Adrenal gland (tissue), 12 donors: ENCODE data around the gene PLXNA4. TPM values are rescaled to one million over a fixed set of nuclear protein-coding genes. Genes with fewer than 3 reads are reported as not detected.

Experiments used
- DNase-seq, 7 donors: peaks; one replicate each; pipeline ENCODE4 v3.0.0-alpha.2; 2019 to 2020
- H3K27ac ChIP-seq, 5 donors: fragments of 200-600 bp; sonication (generic) in 4 of 5; 1 replicate in 3 of 5; 2 replicates in 2 of 5; pipeline versions ENCODE4 v1.5.1 to v1.8.0; 2016 to 2020; ENCODE audit warnings: mild to moderate bottlenecking in 1 of 5
- H3K27me3 ChIP-seq: fragments of 200-600 bp; 2 replicates; pipeline ENCODE4 v1.8.0; 2021
- H3K36me3 ChIP-seq, 2 donors: fragments of 200-600 bp; replicated peaks in 1 of 2; 1 replicate in 1 of 2; 2 replicates in 1 of 2; pipeline versions ENCODE4 v1.5.1 to v1.8.0; 2018 to 2022
- H3K4me1 ChIP-seq, 2 donors: fragments of 200-600 bp; replicated peaks in 1 of 2; 1 replicate in 1 of 2; 2 replicates in 1 of 2; pipeline versions ENCODE4 v1.5.1 to v1.8.0; 2018 to 2021
- H3K4me3 ChIP-seq, 4 donors: fragments of 200-600 bp; sonication (generic) in 3 of 4; one replicate each; pipeline ENCODE4 v1.5.1; 2016 to 2018
- H3K9me3 ChIP-seq, 3 donors: fragments of 200-600 bp; sonication (generic) in 1 of 3; replicated peaks in 1 of 3; 1 replicate in 2 of 3; 2 replicates in 1 of 3; pipeline versions ENCODE4 v1.5.1 to v1.8.0; 2016 to 2021
- POLR2A ChIP-seq, 2 donors: fragments of 450-650 bp; IDR thresholded peaks; one replicate each; pipeline ENCODE4 v1.6.1; 2017; ENCODE audit warnings: antibody characterized with exemption in 2 of 2, mild to moderate bottlenecking in 2 of 2, moderate library complexity in 1 of 2
- WGBS, 4 donors: extraction: QIAGEN DNeasy Blood & Tissue Kit in 2 of 4; methylation state at CpG; one replicate each; pipeline versions ENCODE4 v1.1.5 to v1.1.7; 2013 to 2017; 5-methylcytosine and 5-hydroxymethylcytosine counted together
- intact Hi-C, 2 donors: fragments of 100-400 bp; cut with DNase I; formaldehyde crosslinking; loops; one replicate each; pipeline versions ENCODE4 v1.14.1 to v1.15.0; 2022 to 2023
- polyA plus RNA-seq, 3 donors: library from polyadenylated mRNA; stranded (reverse); fragments of 200-250 nt in 2 of 3; fragments of 350-450 nt in 1 of 3; fragmentation: Illumina TruSeq in 1 of 3; extraction: RNeasy Lipid Tissue Mini Kit (QIAGEN cat#74804) in 1 of 3; gene quantifications; one replicate each; pipeline ENCODE4 v1.2.3, GENCODE V29; 2013 to 2014
- total RNA-seq, 9 donors: library from RNA; depleted of rRNA in 4 of 9; stranded (reverse); fragments of >200 nt in 4 of 9; fragments of 120-200 nt in 1 of 9; fragmentation: NEBNext Ultra II Directional in 1 of 9; extraction: Animal tissue kit (Norgen Biotek cat#: 25700) in 1 of 9; gene quantifications; one replicate each; pipeline versions ENCODE4 v1.1.0 to v1.2.4, GENCODE V29; 2013 to 2023
- TF ChIP-seq, protein P1 (sequence below), 6 experiments: fragments of 450-650 bp in 4 of 6; fragments of 200-600 bp in 2 of 6; sonication (generic) in 1 of 6; IDR thresholded peaks; 1 replicate in 5 of 6; 2 replicates in 1 of 6; pipeline versions ENCODE4 v1.5.1 to v1.8.0; 2016 to 2021; ENCODE audit warnings: antibody characterized with exemption in 6 of 6, mild to moderate bottlenecking in 2 of 6, moderate library complexity in 1 of 6
- donor health status: healthy with polysubstance abuse.
- donor health status: Bipolar disorder and iron deficiency.
- donor health status: DM: yes; HTN: yes; CAD: no.
- donor health status: DM: no; HTN: no; CAD: no.
- donor health status: DM: no; HTN: no; CAD: no.
- donor health status: DM: yes; HTN: yes; CAD: no.

PLXNA4 gene
- total and polyA plus RNA-seq, 12 donors: 0.99 to 10.7 (median 3.6) TPM

GRCh38 chr7:132547821-132548220, 28.4 kb downstream of the PLXNA4 start:
- Histone ChIP-seq H3K4me3 (no peak overlapping the region), H3K27ac (no peak overlapping the region), H3K27me3 (no peaks in the 10 kb centered on the region), H3K9me3 (peaks cover 0 to 8% (median 0%) of the 10 kb centered on the region in 3 donors), H3K4me1 (no peaks in the 10 kb centered on the region), H3K36me3 (no peaks in the 10 kb centered on the region)
- intact Hi-C loops: no loop called here
- WGBS, 4 donors: 73 to 79% (median 76%) methylated on average over 6 of the region's 6 CpGs
- TF ChIP-seq POLR2A (IDR thresholded peaks at IDR 0.05): no peak
- TF ChIP-seq, protein P1, sequence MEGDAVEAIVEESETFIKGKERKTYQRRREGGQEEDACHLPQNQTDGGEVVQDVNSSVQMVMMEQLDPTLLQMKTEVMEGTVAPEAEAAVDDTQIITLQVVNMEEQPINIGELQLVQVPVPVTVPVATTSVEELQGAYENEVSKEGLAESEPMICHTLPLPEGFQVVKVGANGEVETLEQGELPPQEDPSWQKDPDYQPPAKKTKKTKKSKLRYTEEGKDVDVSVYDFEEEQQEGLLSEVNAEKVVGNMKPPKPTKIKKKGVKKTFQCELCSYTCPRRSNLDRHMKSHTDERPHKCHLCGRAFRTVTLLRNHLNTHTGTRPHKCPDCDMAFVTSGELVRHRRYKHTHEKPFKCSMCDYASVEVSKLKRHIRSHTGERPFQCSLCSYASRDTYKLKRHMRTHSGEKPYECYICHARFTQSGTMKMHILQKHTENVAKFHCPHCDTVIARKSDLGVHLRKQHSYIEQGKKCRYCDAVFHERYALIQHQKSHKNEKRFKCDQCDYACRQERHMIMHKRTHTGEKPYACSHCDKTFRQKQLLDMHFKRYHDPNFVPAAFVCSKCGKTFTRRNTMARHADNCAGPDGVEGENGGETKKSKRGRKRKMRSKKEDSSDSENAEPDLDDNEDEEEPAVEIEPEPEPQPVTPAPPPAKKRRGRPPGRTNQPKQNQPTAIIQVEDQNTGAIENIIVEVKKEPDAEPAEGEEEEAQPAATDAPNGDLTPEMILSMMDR (IDR thresholded peaks at IDR 0.05): no peak
- no peak for DNase-seq

- H3K27ac ChIP-seq: no peak overlapping the region
- H3K4me1 ChIP-seq: no peaks in the 10 kb centered on the region
- TF ChIP-seq, protein P1 (IDR thresholded peaks at IDR 0.05): no peak
- no peak for TF ChIP-seq POLR2A (IDR thresholded peaks at IDR 0.05)
- H3K36me3 ChIP-seq: no peaks in the 10 kb centered on the region
- H3K4me3 ChIP-seq: no peak overlapping the region
- WGBS, 4 donors: 69 to 100% (median 84%) methylated on average over 1 of the region's 1 CpG
- peaks cover 0 to 8% (median 0%) of the 10 kb centered on the region in 3 donors for H3K9me3 ChIP-seq
- H3K27me3 ChIP-seq: no peaks in the 10 kb centered on the region
- DNase-seq: no peak
- intact Hi-C loops: no loop called here
These were observed 29.7 kb downstream of the PLXNA4 start for GRCh38 chr7:132546366-132547127.

DNA sequence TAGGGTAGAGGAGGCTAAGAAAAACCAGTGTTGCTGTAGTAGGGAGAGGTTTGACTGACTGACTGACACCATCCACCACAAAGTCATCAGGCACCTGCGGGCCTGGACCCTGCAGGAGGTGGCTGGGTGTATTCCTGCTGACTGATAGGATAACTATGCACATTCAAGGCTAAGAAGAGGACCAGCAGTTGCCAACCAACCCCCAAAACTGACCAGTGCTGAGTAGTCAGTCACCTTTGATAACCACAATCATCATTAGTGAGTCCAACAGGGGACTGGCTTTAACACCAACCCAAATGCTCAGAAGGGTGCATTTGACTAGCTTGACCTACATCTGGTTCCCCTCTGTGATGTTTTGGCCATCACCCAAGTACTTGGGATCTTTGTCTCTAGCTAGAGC, 30.5 kb downstream of the PLXNA4 start:
- no peaks in the 10 kb centered on the region for H3K27me3 ChIP-seq
- no peak for DNase-seq
- peaks cover 0 to 2% (median 0%) of the 10 kb centered on the region in 3 donors for H3K9me3 ChIP-seq
- H3K4me3 ChIP-seq: no peak overlapping the region
- TF ChIP-seq, protein P1 (IDR thresholded peaks at IDR 0.05): no peak
- TF ChIP-seq POLR2A (IDR thresholded peaks at IDR 0.05): no peak
- WGBS, 4 donors: 80 to 93% (median 92%) methylated on average over 1 of the region's 1 CpG
- H3K27ac ChIP-seq: no peak overlapping the region
- intact Hi-C loops: no loop called here
- H3K36me3 ChIP-seq: no peaks in the 10 kb centered on the region
- H3K4me1 ChIP-seq: no peaks in the 10 kb centered on the region

GRCh38 chr7:132544999-132545398, 31.3 kb downstream of the PLXNA4 start:
- no peak for DNase-seq
- H3K4me1 ChIP-seq: no peaks in the 10 kb centered on the region
- 70 to 96% (median 91%) methylated on average over 1 of the region's 1 CpG for WGBS, 4 donors
- intact Hi-C loops: no loop called here
- H3K27ac ChIP-seq: no peak overlapping the region
- no peaks in the 10 kb centered on the region for H3K27me3 ChIP-seq
- H3K9me3 ChIP-seq: no peaks in the 10 kb centered on the region
- no peaks in the 10 kb centered on the region for H3K36me3 ChIP-seq
- TF ChIP-seq, protein P1 (IDR thresholded peaks at IDR 0.05): no peak
- H3K4me3 ChIP-seq: no peak overlapping the region
